ENCODE data around the gene HOXA7.

DNA sequence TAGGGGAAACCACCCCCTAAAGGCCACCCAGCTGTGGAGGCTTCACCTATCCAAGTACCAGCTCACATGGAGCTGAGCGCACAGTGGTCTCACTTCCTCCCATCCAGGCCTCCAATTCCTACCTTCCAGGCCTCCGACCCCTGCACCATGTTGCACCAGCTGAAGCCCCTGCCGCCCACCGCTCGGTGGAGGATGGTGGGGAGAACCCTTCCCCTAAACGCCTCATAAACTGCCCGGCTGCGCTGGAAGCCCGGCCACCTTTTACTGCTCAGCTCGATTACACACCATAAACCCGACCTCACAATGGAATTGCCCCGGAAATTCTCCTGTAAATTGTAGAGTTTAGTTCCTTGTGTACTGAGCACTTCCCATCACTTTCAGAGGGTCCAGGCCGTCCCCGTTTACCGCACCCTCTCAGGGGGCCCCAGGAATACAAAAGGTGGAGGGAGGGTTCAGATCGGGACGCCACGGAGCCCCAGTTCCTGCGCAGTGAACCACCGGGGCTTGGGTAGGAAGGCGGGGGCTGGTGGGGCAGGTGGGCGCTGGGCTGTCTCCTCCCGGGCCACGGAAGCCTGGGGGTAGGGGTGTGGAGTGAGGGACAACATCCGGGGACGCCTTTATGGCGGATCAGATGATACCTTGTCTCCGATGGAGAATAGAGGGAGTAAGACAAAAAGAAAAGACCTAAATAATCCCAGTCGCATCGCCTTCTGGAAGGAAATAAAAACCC, 1.4 kb upstream of the HOXA7 start:
- TF ChIP-seq, protein P1, sequence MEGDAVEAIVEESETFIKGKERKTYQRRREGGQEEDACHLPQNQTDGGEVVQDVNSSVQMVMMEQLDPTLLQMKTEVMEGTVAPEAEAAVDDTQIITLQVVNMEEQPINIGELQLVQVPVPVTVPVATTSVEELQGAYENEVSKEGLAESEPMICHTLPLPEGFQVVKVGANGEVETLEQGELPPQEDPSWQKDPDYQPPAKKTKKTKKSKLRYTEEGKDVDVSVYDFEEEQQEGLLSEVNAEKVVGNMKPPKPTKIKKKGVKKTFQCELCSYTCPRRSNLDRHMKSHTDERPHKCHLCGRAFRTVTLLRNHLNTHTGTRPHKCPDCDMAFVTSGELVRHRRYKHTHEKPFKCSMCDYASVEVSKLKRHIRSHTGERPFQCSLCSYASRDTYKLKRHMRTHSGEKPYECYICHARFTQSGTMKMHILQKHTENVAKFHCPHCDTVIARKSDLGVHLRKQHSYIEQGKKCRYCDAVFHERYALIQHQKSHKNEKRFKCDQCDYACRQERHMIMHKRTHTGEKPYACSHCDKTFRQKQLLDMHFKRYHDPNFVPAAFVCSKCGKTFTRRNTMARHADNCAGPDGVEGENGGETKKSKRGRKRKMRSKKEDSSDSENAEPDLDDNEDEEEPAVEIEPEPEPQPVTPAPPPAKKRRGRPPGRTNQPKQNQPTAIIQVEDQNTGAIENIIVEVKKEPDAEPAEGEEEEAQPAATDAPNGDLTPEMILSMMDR (IDR thresholded peaks at IDR 0.05; ENCODE audit: low read depth, low read length): no peak
- no peak for TF ChIP-seq POLR2A (IDR thresholded peaks at IDR 0.05; ENCODE audit: extremely low read depth, insufficient read length)

All from NB4 (cell line).